Panc1 (cell line): Measurements from ENCODE around the gene CNDP1.

Experiments
- POLR2AphosphoS5 ChIP-seq: IDR thresholded peaks from 2 replicates; pipeline ENCODE4 v1.6.1; 2012; ENCODE audit warnings: mild to moderate bottlenecking, low read depth, low read length, moderate library complexity
- TCF7L2 ChIP-seq: IDR thresholded peaks from 2 replicates; pipeline ENCODE4 v1.6.1; 2011; ENCODE audit warnings: mild to moderate bottlenecking, low read depth, low read length, inconsistent platforms
- TF ChIP-seq, protein P1 (sequence below): fragments of 450-650 bp; IDR thresholded peaks from 2 replicates; pipeline ENCODE4 v1.5.1; 2017; ENCODE audit warnings: mild to moderate bottlenecking
- TF ChIP-seq, protein P2 (sequence below), 2 experiments: IDR thresholded peaks; 2 replicates each; pipeline ENCODE4 v1.6.1; 2011 to 2012; ENCODE audit warnings: low read depth in 2 of 2, control low read depth in 1 of 2, low read length in 1 of 2, mild to moderate bottlenecking in 1 of 2, moderate library complexity in 1 of 2; ENCODE audit not compliant: insufficient read depth in 1 of 2

DNA sequence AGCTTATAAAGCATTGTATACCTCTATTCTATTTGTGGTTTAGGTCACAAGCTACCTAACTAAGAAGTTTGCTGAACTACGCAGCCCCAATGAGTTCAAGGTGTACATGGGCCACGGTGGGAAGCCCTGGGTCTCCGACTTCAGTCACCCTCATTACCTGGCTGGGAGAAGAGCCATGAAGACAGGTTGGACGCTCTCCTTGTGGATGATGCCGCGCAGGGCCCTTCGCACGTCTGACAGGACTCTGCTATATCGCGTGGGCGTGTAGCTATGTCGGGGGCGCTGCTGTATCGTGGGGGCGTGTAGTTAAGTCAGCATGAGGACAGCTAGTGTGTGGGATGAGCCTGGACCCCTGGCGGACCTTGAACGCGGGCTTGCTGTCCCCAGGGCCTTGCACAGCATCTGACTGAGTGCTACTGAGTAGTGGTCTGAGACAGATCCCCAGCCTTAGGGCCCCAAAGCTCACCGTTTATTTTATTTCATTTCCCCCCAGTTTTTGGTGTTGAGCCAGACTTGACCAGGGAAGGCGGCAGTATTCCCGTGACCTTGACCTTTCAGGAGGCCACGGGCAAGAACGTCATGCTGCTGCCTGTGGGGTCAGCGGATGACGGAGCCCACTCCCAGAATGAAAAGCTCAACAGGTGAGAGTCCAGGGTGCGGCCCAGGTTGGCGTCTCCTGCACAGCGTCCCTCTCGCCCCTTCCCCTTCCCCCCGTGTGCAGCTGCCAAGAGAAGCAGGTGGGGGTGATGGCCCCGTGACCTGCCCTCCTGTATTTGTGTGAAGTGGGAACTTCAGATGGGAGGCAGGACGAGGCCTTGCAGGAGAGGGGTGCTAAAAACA lies 15.6 kb upstream of the CNDP1 start:
- TF ChIP-seq, protein P1, sequence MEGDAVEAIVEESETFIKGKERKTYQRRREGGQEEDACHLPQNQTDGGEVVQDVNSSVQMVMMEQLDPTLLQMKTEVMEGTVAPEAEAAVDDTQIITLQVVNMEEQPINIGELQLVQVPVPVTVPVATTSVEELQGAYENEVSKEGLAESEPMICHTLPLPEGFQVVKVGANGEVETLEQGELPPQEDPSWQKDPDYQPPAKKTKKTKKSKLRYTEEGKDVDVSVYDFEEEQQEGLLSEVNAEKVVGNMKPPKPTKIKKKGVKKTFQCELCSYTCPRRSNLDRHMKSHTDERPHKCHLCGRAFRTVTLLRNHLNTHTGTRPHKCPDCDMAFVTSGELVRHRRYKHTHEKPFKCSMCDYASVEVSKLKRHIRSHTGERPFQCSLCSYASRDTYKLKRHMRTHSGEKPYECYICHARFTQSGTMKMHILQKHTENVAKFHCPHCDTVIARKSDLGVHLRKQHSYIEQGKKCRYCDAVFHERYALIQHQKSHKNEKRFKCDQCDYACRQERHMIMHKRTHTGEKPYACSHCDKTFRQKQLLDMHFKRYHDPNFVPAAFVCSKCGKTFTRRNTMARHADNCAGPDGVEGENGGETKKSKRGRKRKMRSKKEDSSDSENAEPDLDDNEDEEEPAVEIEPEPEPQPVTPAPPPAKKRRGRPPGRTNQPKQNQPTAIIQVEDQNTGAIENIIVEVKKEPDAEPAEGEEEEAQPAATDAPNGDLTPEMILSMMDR, result no peak
- TF ChIP-seq POLR2AphosphoS5, result no peak
- TF ChIP-seq, protein P2, sequence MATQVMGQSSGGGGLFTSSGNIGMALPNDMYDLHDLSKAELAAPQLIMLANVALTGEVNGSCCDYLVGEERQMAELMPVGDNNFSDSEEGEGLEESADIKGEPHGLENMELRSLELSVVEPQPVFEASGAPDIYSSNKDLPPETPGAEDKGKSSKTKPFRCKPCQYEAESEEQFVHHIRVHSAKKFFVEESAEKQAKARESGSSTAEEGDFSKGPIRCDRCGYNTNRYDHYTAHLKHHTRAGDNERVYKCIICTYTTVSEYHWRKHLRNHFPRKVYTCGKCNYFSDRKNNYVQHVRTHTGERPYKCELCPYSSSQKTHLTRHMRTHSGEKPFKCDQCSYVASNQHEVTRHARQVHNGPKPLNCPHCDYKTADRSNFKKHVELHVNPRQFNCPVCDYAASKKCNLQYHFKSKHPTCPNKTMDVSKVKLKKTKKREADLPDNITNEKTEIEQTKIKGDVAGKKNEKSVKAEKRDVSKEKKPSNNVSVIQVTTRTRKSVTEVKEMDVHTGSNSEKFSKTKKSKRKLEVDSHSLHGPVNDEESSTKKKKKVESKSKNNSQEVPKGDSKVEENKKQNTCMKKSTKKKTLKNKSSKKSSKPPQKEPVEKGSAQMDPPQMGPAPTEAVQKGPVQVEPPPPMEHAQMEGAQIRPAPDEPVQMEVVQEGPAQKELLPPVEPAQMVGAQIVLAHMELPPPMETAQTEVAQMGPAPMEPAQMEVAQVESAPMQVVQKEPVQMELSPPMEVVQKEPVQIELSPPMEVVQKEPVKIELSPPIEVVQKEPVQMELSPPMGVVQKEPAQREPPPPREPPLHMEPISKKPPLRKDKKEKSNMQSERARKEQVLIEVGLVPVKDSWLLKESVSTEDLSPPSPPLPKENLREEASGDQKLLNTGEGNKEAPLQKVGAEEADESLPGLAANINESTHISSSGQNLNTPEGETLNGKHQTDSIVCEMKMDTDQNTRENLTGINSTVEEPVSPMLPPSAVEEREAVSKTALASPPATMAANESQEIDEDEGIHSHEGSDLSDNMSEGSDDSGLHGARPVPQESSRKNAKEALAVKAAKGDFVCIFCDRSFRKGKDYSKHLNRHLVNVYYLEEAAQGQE (IDR thresholded peaks at IDR 0.05; ENCODE audit: insufficient read depth in 1 of 2, low read depth in 2 of 2, low read length in 1 of 2), result no peak
- TF ChIP-seq TCF7L2, result no peak
